DMS153 treated with DMSO at 0.1 percent for 48 hours (cell line): ENCODE measurements around the gene PRRT1B.

Experiments
- DNase-seq: peaks from one replicate; lab custom pipeline; 2025; ENCODE audit not compliant: unreplicated experiment; lab: John Stamatoyannopoulos, UW

PRRT1B gene

DNA sequence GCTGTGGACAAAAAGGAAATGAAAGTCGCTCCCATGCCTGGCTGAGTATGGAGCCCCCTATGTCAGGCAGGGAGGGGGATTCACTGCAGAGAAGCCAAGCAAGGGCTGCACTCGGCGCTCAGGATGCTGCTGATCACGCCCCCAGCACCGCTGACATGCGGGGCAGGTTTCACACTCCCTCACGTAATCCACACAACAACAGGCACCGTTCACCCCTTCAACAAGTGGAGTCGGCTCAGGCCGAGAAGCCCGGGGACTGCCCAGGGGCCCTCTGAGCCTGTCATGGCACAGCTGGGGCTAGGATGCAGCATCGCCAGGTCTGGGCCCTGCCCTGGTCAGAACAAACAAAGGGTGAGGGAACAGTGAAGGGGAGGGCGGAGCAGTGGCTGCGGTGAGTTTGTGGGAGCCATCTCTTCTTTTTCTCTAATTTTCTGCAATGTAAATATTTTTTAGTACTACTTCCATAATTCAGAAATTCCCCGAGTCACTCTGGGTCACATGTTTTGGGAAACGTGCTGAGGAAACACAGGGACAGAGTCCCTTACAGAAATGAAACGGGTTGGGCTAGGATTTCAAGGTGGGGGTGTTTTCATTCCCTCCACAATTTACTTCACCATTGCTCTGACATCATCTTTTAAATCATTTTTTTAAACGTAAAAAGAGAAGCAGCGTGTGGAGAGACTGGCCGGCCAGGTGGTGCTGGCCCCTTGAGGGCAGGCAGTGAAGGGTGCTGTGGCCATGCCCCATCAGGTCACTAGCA, 49.8 kb downstream of the PRRT1B start:
- no peak for DNase-seq

DNA sequence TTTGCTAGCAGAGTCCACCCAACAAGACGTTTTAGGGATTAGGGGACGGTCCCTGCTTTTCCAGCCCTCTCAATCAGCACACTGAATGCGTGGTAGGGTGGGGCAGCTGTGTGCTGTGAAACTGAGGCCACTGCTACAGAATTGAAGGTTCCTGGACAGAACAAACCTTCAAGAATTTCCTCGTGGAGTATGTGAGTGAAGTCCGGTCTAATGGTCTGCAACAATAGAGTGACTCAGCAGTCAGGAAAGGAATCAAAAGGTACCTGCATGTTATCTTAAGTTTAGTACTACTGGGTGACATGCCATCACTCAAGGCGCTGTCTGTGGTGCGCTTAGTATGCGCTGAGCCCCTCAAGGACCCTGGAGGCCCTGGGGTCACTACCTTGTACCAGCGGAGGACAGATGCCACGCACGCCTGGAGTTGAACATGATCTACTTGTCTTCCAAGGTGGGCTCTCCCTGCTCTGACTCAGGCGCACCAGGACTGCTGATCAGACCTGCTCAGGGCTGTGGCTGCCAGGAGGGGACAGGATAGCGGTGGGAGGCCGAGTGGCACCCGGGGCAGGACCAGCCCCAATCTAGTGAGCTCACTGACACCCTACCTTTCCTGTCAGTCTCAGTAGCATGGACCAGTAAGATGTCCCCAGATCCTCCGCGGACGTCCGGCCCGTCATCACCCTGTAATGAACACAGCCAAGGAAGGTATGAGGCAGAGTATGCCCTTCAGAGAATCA, 50.5 kb downstream of the PRRT1B start:
- no peak for DNase-seq

DNA sequence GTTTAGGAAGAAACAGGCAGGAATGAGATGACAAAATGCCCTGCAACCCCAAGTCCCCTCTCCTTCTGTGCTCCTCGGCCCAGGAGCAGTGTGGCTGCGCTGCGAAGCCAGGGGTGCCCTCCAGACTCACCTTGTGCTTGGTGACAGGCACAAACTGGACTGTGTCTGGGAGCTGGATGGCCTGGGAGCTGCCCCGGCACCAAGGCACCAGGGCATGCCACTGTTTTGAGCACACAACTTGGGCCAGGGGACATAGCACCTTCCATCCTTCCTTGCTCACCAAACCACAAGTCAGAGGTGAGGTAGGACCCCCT, 51.1 kb downstream of the PRRT1B start:
- DNase-seq: no peak

DNA sequence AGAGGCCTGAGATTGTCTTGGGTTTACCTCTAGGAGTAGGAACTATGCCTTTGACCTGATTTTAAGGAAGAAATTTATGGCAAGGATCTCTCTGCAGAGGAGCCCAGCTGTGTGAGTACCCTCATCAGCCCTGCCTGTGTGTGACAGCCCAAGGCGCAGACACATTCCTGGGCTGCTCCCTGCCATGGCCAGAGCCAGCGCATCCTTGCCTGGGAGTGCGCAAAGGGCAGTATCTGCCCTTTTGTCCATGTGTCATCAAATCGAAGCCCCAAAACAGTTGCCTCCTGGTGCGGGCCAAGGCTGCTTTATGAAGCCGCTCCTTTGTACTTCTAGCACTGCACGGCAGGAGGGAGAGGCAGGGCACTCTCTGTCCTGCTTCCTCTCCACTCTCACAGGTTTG, 51.9 kb downstream of the PRRT1B start:
- no peak for DNase-seq

DNA sequence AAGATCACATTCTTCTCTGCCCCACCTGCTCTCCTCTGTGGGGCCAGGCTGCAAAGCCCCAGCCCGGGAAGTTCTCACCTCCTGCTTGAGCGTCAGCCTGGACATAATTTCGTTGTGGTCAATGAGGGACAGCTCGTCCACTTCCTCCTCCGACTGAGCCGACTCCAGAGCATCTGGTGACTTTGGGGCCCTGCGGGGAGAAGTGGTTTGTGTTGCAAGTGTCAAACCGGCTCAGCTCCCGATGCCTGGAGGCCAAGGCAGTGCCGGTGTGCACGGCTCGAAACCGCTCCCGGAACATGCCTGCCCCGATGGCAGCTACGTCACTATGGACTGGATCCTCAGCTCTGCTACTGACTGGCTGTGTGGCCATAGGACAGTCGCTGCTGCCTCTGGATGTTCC, 52.8 kb downstream of the PRRT1B start:
- no peak for DNase-seq

DNA sequence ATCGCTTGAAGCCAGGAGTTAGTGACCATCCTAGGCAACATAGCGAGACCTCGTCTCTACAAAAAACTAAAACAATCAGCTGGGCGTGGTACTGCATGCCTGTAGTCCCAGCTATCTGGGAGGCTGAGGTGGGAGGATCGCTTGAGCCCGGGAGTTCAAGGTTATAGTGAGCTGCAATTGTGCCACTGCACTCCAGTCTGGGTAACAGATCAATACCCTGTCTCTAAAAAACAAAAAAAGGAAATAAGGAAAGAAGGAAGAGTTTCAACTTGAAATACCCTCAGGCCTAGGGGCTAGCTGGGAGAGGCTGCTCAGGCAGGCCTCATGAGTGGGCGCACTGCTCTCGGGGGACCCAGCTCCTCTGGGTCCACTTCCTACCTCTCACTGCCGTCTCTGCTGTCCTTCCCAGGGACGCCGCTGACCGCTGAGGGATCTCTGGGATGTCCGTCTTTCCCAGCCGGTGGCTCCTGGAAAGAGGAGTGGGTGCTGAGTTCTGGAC, 56.4 kb downstream of the PRRT1B start:
- no peak for DNase-seq

DNA sequence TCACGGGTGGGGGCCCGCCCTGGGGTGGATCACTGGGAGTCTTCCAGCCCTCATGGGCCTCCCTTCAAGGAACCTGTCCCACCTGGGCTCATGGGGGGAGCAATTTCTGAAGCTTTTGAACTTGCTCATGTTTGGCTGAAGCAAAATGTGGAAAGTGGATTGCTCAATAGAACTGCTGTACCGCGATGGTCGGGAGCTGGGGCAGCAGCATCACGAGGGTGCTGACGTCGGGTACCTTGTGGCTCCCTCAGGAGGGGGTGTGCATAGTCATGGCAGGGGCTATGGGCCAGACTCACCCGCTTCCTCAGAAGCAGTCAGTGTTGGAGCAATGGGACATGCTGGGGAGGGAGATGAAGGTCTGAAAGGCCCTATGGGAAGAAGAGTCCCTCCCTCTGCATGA, 57.9 kb downstream of the PRRT1B start:
- DNase-seq: no peak

DNA sequence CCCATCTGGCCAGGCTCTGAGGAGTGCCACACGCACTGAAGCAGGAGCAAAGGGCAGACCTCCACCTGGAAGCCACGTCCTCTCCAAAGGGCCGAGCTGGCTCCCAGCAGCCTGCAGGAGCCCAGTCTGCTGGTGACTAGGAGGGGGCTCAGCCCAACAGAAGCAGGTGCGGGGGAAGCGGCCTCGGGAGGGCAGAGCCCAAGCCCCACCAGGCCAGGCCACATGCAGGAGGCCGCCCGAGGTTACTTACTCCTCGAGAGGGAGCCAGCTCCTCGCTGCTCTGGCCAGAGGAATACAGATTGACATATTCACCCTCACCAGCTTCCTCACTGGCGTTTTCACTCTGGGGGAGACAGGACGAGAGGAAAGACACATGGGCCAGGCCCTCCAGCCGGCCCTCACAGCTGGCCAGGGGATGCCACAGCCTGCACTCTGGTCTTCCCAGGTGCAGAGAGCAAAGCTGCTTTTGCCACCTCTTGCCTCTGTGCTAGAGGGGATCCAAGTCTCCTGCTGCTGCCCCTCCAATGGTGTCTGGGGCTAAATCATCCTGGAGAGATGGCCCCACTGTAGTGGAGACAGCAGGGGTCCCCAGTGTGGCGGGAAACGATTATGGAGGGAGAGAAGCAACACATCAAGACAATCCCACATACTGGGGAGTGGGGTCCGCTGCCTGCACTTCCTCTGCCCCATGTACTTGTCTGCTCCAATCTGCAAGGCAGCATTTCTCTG, 58.6 kb downstream of the PRRT1B start:
- DNase-seq: no peak

DNA sequence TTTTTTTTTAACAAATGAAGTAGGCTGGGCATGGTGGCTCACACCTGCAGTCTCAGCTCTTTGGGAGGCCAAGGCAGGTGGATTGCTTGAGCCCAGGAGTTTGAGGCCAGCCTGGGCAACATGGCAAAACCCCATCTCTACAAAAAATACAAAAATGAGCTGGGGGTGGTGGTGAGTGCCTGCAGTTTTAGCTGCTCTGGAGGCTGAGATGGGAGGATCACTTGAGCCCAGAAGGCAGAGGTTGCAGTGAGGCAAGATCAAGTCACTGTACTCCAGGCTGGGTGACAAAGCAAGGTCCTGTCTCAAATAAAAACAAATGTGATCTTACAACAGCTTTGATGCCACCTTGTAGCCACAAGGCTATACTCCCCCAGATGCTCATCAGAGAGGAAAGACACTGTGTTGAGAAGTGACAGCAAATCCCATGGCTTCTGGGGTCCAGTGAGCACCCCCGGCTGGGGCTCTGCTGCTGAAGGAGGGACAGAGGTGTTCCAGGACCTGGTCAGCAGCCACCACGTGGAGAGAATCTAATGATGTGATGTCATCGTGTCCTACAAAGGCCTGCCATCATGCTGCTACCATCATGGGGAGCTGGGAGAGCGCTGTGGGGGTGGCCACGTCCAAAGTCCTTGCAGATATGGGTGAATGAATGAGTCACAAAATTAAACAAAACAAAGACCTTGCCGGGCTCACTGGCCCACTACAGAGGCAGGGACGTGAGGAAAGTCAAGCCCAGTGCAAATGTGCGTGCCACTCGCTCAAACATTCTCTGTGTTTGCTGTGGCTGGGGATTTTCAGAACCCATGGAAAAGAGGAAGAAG, 60.7 kb downstream of the PRRT1B start:
- no peak for DNase-seq

DNA sequence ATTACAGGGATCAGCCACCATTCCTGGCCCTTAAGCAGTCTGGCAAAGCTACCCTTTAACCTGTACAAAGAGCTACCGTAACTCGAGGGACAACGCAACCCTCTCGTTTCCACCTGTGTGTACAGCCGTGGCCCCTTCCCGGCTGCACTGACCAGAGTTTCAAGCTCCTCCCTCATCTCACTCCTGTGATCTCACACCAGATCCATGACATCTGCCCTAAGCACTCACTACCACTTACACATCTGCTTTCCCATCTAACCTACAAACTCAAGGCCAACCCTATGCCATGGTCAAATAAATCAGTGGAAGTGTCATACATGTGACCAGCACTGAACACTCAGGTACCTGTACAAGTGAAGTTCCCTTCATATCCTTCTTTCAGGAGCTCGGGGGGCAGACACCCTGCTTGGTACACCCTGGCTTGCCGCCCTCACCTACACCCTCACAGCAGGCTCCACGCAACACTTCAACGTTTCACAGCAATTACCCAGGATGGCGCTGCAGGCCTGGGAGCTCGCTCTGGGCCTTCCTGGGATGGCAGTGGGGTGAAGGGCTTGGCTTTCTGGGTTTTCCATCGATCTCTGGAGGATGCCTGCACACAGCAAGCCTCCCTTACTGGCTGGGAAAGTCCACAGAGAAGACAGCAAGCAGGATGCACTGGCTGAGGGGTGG, 61.7 kb downstream of the PRRT1B start:
- no peak for DNase-seq

DNA sequence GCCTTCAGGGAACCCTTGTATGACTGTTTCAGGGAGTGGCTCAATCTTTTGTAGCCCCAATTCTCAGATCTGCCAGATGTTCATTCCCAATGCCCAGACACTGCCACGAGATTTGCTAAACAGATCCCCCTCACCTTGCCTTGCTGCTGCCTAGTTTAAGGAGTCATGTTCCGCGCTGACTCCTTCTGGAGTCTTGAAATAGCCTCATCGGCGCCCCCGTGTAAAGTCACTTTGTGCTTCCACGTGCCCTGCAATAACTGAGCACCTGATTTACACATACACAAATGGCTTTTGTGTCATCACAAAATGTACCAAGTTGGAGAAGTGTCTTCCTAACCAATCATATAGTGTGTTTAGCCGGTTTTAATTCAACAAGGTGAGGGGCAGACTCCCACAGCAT, 62.3 kb downstream of the PRRT1B start:
- no peak for DNase-seq

DNA sequence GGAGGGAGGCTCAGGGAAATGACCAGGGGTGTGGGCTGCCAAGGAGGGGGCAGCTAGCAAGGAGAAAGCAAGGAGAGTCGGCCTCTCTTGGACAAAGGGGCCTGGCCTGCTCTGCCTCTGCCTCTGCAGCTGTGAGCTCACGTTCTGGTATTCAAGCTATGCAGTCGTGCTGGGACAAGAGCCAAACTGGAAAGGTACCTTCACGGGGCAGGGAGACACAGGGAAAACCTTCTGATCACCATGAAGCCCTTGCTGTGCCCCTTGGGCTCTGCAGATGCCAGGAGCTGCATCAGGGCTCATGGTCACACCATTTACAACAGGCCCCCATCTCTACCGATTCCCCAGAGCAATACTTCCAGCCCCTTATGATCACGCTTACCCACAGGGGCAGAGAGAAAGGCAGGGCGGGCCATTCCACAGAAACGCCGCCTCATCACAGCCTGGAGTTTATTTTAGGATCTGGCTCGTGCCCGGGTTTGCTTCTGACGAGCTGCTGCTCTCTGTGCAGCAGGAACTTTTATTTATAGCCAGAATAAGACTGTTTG, 63.2 kb downstream of the PRRT1B start:
- DNase-seq: no peak
